ENCODE data around the gene VSIG8. TPM values are rescaled to one million over a fixed set of nuclear protein-coding genes. Genes with fewer than 3 reads are reported as not detected.

VSIG8 gene
- total and polyA plus RNA-seq, 2 donors (not counting 1 experiment from before 2014, with no cell fraction given), result not detected

GRCh38 chr1:159835862-159836525 lies 26.5 kb downstream of the VSIG8 start:
- intact Hi-C loops (cut with micrococcal nuclease), result no loop called here

GRCh38 chr1:159835356-159835755 lies 27.1 kb downstream of the VSIG8 start:
- POLR2A ChIA-PET, result no interaction called here
- Mint-ChIP-seq H3K4me1 (peaks cover 4% of the 10 kb centered on the region), H3K27ac (no peak overlapping the region), H3K4me3 (no peak overlapping the region), H3K27me3 (no peaks in the 10 kb centered on the region), H3K9me3 (ENCODE audit: insufficient read depth) (no peaks in the 10 kb centered on the region)
- Histone ChIP-seq H3K79me2 (ENCODE audit: control insufficient read depth, insufficient read depth, low read length) (no peaks in the 10 kb centered on the region), H3K27me3 (replicated peaks in 1 of 4; ENCODE audit: control extremely low read depth in 1 of 4, control insufficient read depth in 3 of 4, insufficient read depth in 4 of 4, low read length in 3 of 4) (peaks cover 0 to 2% (median 0%) of the 10 kb centered on the region in 4 experiments), H3K4me1 (ENCODE audit: control insufficient read depth in 2 of 2, insufficient read depth in 2 of 2, low read length in 2 of 2) (no peaks in the 10 kb centered on the region), H4K20me1 (ENCODE audit: control insufficient read depth, insufficient read depth, low read length, poor library complexity, severe bottlenecking) (no peaks in the 10 kb centered on the region), H3K4me2 (replicated peaks; ENCODE audit: low read depth, low read length, poor library complexity, severe bottlenecking) (no peak overlapping the region), H3K4me3 (ENCODE audit: control extremely low read depth in 1 of 5, extremely low read depth in 1 of 5, insufficient read depth in 1 of 5, low read depth in 2 of 5, low read length in 4 of 5) (no peak overlapping the region), H3K27ac (ENCODE audit: low read length in 2 of 2) (no peak overlapping the region), H3K9me3 (ENCODE audit: control extremely low read depth in 1 of 3, control insufficient read depth in 2 of 3, insufficient read depth in 1 of 3, low read length in 2 of 3) (no peaks in the 10 kb centered on the region), H3K9ac (ENCODE audit: low read length) (no peak overlapping the region), H2AFZ (ENCODE audit: insufficient read depth, low read depth, low read length, poor library complexity, severe bottlenecking) (no peak overlapping the region), H3K36me3 (replicated peaks in 1 of 2; ENCODE audit: control extremely low read depth in 1 of 2, control insufficient read depth in 1 of 2, extremely low read depth in 1 of 2, insufficient read depth in 2 of 2, low read length in 1 of 2) (no peaks in the 10 kb centered on the region)
- intact Hi-C loops (cut with micrococcal nuclease), result no loop called here
- TF ChIP-seq, protein P1, sequence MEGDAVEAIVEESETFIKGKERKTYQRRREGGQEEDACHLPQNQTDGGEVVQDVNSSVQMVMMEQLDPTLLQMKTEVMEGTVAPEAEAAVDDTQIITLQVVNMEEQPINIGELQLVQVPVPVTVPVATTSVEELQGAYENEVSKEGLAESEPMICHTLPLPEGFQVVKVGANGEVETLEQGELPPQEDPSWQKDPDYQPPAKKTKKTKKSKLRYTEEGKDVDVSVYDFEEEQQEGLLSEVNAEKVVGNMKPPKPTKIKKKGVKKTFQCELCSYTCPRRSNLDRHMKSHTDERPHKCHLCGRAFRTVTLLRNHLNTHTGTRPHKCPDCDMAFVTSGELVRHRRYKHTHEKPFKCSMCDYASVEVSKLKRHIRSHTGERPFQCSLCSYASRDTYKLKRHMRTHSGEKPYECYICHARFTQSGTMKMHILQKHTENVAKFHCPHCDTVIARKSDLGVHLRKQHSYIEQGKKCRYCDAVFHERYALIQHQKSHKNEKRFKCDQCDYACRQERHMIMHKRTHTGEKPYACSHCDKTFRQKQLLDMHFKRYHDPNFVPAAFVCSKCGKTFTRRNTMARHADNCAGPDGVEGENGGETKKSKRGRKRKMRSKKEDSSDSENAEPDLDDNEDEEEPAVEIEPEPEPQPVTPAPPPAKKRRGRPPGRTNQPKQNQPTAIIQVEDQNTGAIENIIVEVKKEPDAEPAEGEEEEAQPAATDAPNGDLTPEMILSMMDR (IDR thresholded peaks at IDR 0.05), result no peak
- no peak for TF ChIP-seq EZH2 (IDR thresholded peaks at IDR 0.05; ENCODE audit: borderline replicate concordance, insufficient read depth, low read depth, low read length, poor library complexity, severe bottlenecking)
- no peak for ATAC-seq (ENCODE audit: low read depth)
- 38% methylated on average over 3 of the region's 3 CpGs for WGBS (ENCODE audit: insufficient coverage)
- DNase-seq, result no peak
- CTCF ChIA-PET, result interaction anchor here (1.6 kb wide), 2 partner anchors 55 to 171 kb away, joined by 9 to 14 read pairs; no protein-coding TSS in a partner anchor

More at GRCh38 chr1:159835862-159836525, 26.5 kb downstream of the VSIG8 start:
- no peaks in the 10 kb centered on the region for H3K36me3 ChIP-seq (replicated peaks in 1 of 2; ENCODE audit: control extremely low read depth in 1 of 2, control insufficient read depth in 1 of 2, extremely low read depth in 1 of 2, insufficient read depth in 2 of 2, low read length in 1 of 2)
- no peaks in the 10 kb centered on the region for H3K79me2 ChIP-seq (ENCODE audit: control insufficient read depth, insufficient read depth, low read length)
- DNase-seq (peak; percentile 31), ATAC-seq (ENCODE audit: low read depth) (no peak)
- no peaks in the 10 kb centered on the region for H3K27me3 Mint-ChIP-seq
- H3K9me3 ChIP-seq (ENCODE audit: control extremely low read depth in 1 of 3, control insufficient read depth in 2 of 3, insufficient read depth in 1 of 3, low read length in 2 of 3), result no peaks in the 10 kb centered on the region
- H3K27ac ChIP-seq (ENCODE audit: low read length in 2 of 2), result no peak overlapping the region
- peaks cover 4% of the 10 kb centered on the region for H3K4me1 Mint-ChIP-seq
- no peak overlapping the region for H2AFZ ChIP-seq (ENCODE audit: insufficient read depth, low read depth, low read length, poor library complexity, severe bottlenecking)
- no peak overlapping the region for H3K4me2 ChIP-seq (replicated peaks; ENCODE audit: low read depth, low read length, poor library complexity, severe bottlenecking)
- H3K4me3 ChIP-seq (ENCODE audit: control extremely low read depth in 1 of 5, extremely low read depth in 1 of 5, insufficient read depth in 1 of 5, low read depth in 2 of 5, low read length in 4 of 5), result no peak overlapping the region
- 100% methylated on average over 4 of the region's 8 CpGs for WGBS (ENCODE audit: insufficient coverage)
- no peaks in the 10 kb centered on the region for H4K20me1 ChIP-seq (ENCODE audit: control insufficient read depth, insufficient read depth, low read length, poor library complexity, severe bottlenecking)
- no peak overlapping the region for H3K27ac Mint-ChIP-seq
- no peak overlapping the region for H3K9ac ChIP-seq (ENCODE audit: low read length)
- CTCF ChIA-PET, result interaction anchor here (1.0 to 1.6 kb wide), 4 partner anchors 55 to 171 kb away, joined by 3 to 14 read pairs (median 8); partner anchors contain the start of gene IGSF9
- H3K4me3 Mint-ChIP-seq, result no peak overlapping the region
- H3K9me3 Mint-ChIP-seq (ENCODE audit: insufficient read depth), result no peaks in the 10 kb centered on the region
- POLR2A ChIA-PET, result interaction anchor here (0.6 kb wide), 1 partner anchor 242 kb away, joined by 7 read pairs; no protein-coding TSS in a partner anchor
- H3K4me1 ChIP-seq (ENCODE audit: control insufficient read depth in 2 of 2, insufficient read depth in 2 of 2, low read length in 2 of 2), result no peaks in the 10 kb centered on the region
- H3K27me3 ChIP-seq (replicated peaks in 1 of 4; ENCODE audit: control extremely low read depth in 1 of 4, control insufficient read depth in 3 of 4, insufficient read depth in 4 of 4, low read length in 3 of 4), result peaks cover 0 to 2% (median 0%) of the 10 kb centered on the region in 4 experiments
- TF ChIP-seq, protein P1 (IDR thresholded peaks at IDR 0.05), result no peak
- TF ChIP-seq EZH2 (IDR thresholded peaks at IDR 0.05; ENCODE audit: borderline replicate concordance, insufficient read depth, low read depth, low read length, poor library complexity, severe bottlenecking), result no peak
